Right cardiac atrium (tissue), 5 donors: ENCODE measurements around the gene PFN4. TPM values are rescaled to one million over a fixed set of nuclear protein-coding genes. Genes with fewer than 3 reads are reported as not detected.
"Not testable (repeated sequence)": the region's sequence is repeated elsewhere in the genome, so short reads cannot be mapped to it uniquely, and the experiment has no call there.

Source experiments
- ATAC-seq, 2 donors: fragments of 200-7000 bp; cut with Tn5 transposase; one replicate each; pipeline versions ENCODE4 v1.8.0 to v1.9.1; 2020; ENCODE audit warnings: moderate library complexity in 2 of 2, mild to moderate bottlenecking in 1 of 2
- DNase-seq, 3 donors: peaks; one replicate each; pipeline ENCODE4 v3.0.0-alpha.2; 2020
- H3K27ac ChIP-seq: one replicate; pipeline ENCODE4 v1.5.1; 2013; ENCODE audit warnings: mild to moderate bottlenecking, low read length, control low read depth, moderate library complexity
- H3K27me3 ChIP-seq: one replicate; pipeline ENCODE4 v1.6.1; 2013; ENCODE audit not compliant: control insufficient read depth, insufficient read depth
- H3K4me1 ChIP-seq: one replicate; pipeline ENCODE4 v1.6.1; 2013; ENCODE audit warnings: low read length; ENCODE audit not compliant: control insufficient read depth, insufficient read depth
- H3K4me3 ChIP-seq: one replicate; pipeline ENCODE4 v1.5.1; 2013; ENCODE audit warnings: low read length, control low read depth
- H3K9me3 ChIP-seq: one replicate; pipeline ENCODE4 v1.6.1; 2013; ENCODE audit warnings: low read length; ENCODE audit not compliant: control insufficient read depth
- WGBS: extraction: QIAGEN DNeasy Blood & Tissue Kit; methylation state at CpG from one replicate; pipeline ENCODE4 v1.1.7; 2013; 5-methylcytosine and 5-hydroxymethylcytosine counted together
- intact Hi-C, 4 donors: fragments of 100-400 bp; cut with DNase I; formaldehyde crosslinking; loops; one replicate each; pipeline versions ENCODE4 v1.11.0 to v1.14.0; 2022 to 2023
- polyA plus RNA-seq: library from polyadenylated mRNA; stranded (reverse); fragments of 200-250 nt; gene quantifications from one replicate; pipeline ENCODE4 v1.2.3, GENCODE V29; 2013
- total RNA-seq, 4 donors: library from RNA; stranded (reverse); fragmentation: NEBNext Ultra II Directional; extraction: Animal tissue kit (Norgen Biotek cat#: 25700); gene quantifications; one replicate each; pipeline ENCODE4 v1.2.1, GENCODE V29; 2021
- donor health status: healthy with polysubstance abuse.
- donor health status: DM: no; HTN: yes; CAD: no.
- donor health status: DM: no; HTN: no; CAD: no.
- donor health status: DM: no; HTN: yes; CAD: no; lungs with severe emphysema.
- donor health status: DM: yes; HTN: yes; CAD: no.

Gene PFN4
- total and polyA plus RNA-seq, 5 donors, result 0.83 to 2.8 (median 1.5) TPM; not detected in 1

DNA sequence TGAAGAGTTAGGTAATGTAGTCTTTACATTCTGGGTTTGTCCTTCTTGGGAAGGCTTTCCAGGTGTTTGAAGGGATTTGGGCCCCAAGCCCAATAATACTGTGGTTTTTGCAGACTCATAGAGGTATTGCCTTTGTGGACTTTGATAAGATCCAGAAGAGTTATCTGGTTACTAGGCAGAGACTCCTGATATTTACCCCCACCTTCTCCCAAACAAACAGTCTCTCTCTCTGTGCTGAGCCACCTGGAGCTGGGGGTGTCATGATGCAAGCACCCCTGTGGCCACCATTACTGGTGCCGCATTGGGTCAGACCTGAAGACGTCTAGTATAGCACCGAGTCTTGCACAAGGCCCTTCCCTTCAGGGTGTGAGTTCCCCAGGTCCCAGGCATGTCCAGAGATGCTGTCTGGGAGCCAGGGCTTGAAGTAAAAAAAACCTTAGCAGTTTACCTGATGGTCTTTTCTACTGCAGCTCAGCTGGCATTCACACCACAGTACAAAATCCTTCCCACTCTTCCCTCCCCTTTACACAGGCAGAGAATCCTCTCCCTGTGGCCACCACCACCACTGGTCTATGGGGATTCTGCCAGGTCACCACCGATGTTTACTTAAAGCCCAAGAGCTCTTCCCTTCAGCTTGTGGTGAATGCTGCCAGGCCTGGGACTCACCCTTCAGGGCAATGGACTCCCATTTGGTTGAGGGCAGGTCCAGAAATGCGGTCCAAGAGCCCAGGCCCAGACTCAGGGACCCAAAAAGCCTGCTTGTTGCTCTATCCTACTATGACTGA is 29.5 kb upstream of the PFN4 start:
- Histone ChIP-seq H3K4me3 (no peak overlapping the region), H3K27ac (no peak overlapping the region), H3K9me3 (no peaks in the 10 kb centered on the region), H3K4me1 (no peaks in the 10 kb centered on the region), H3K27me3 (no peaks in the 10 kb centered on the region)
- WGBS, result 96% methylated on average over 5 of the region's 5 CpGs
- intact Hi-C loops, result no loop called here
- ATAC-seq, result no peak
- no peak for DNase-seq

DNA sequence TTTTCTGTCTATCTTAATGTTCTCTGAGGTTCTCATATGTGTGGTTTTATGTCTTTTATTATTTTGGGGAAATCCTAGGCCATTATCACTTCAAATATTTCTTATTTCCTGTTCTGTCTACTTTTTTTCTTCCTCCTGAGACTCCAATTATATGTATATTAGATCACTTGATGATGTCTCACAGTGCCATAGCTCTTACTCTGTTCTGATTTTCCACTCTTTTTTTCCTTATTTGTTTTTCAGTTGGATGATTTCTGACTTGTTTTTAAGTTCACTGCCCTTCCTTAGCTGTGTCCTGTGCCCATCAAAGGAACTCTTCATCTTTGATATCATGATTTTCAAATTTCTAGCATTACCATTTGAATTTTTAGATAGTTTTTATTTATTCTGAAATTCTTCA is 24.2 kb upstream of the PFN4 start:
- no peak for ATAC-seq
- DNase-seq, result no peak
- intact Hi-C loops, result no loop called here
- H3K4me3 ChIP-seq, result no peak overlapping the region
- H3K4me1 ChIP-seq, result no peaks in the 10 kb centered on the region
- no peaks in the 10 kb centered on the region for H3K9me3 ChIP-seq
- no peaks in the 10 kb centered on the region for H3K27me3 ChIP-seq
- no peak overlapping the region for H3K27ac ChIP-seq

DNA sequence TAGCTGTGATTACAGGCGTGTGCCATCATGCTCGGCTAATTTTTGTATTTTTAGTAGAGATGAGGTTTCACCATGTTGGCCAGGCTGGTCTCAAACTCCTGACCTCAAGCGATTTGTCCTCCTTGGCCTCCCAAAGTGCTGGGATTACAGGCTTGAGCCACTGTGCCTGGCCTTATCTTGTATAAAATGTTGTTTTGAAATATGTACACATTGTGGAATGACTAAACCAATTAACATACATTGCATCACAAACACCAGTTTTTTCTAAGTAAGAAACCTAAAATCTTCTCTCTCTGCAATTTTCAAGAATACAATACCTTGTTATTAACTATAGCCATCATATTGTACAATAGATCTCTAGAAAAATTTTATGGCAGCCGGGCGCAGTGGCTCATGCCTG is 17.2 kb upstream of the PFN4 start:
- H3K27me3 ChIP-seq, H3K9me3 ChIP-seq, H3K4me1 ChIP-seq, H3K4me3 ChIP-seq, intact Hi-C loops, H3K27ac ChIP-seq, DNase-seq, ATAC-seq: not testable (repeated sequence)
- WGBS, result 94% methylated on average over 5 of the region's 5 CpGs

DNA sequence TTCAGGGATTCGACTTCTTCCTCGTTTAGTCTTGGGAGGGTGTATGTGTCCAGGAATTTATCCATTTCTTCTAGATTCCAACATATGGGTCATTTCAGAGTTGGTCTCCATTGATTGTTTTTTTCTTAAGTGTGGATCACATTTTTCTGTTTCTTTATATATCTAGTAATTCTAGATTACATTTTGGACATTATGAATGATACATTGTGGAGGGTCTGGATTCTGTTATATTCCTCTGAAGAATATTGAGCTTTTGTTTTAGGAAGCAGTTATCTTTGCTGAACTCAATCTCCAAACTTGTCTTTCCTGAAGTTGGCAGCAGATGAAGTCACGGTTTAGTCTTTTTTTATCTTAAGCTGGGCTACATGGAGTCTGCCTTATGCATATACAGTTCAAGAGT is 9.4 kb upstream of the PFN4 start:
- H3K4me1 ChIP-seq, result no peaks in the 10 kb centered on the region
- H3K9me3 ChIP-seq, result no peaks in the 10 kb centered on the region
- H3K27ac ChIP-seq, result no peak overlapping the region
- WGBS, result 95% methylated on average over 3 of the region's 3 CpGs
- H3K4me3 ChIP-seq, result no peak overlapping the region
- ATAC-seq (no peak), DNase-seq (no peak)
- intact Hi-C loops, result no loop called here
- no peaks in the 10 kb centered on the region for H3K27me3 ChIP-seq

DNA sequence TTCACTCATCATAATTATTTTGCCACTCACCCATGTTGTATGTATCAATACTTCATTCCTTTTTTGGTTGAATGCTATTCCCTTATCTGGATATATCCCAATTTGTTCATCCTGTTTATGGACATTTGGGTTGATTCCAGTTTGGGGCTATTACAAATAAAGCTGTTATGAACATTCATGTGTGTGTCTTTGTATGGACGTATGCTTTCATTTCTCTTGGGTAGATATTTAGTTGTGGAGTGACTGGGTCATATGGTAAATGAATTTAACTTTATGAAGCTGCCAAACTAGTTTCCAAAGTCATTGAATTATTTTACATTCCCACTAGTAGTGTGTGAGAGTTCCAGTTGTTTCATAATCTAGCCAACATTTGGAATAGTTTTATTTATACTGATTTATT is 2.8 kb upstream of the PFN4 start:
- ATAC-seq, result no peak
- Histone ChIP-seq H3K27me3 (no peaks in the 10 kb centered on the region), H3K9me3 (no peaks in the 10 kb centered on the region), H3K4me3 (no peak overlapping the region), H3K4me1 (peaks cover 2% of the 10 kb centered on the region), H3K27ac (no peak overlapping the region)
- WGBS, result 44% methylated on average over 1 of the region's 1 CpG
- DNase-seq, result no peak
- intact Hi-C loops, result no loop called here

- H3K4me3 ChIP-seq, result peak overlapping the region; percentile 60
- ATAC-seq (peak; percentile 3 to 8), DNase-seq (no peak)
- peaks cover 2% of the 10 kb centered on the region for H3K4me1 ChIP-seq
- peak overlapping the region; percentile 94 for H3K27ac ChIP-seq
- no peaks in the 10 kb centered on the region for H3K27me3 ChIP-seq
- no peaks in the 10 kb centered on the region for H3K9me3 ChIP-seq
- intact Hi-C loops, result no loop called here
- 8% methylated on average over 9 of the region's 9 CpGs for WGBS
Observed at GRCh38 chr2:24123922-24124580, 917 bp upstream of the PFN4 start.

GRCh38 chr2:24122366-24123194 is 554 bp downstream of the PFN4 start:
- H3K9me3 ChIP-seq, result no peaks in the 10 kb centered on the region
- peak overlapping the region; percentile 85 for H3K27ac ChIP-seq
- peak overlapping the region; percentile 60 for H3K4me3 ChIP-seq
- 8% methylated on average over 15 of the region's 15 CpGs for WGBS
- no peaks in the 10 kb centered on the region for H3K27me3 ChIP-seq
- peaks cover 2% of the 10 kb centered on the region for H3K4me1 ChIP-seq
- intact Hi-C loops, result no loop called here
- no peak for ATAC-seq
- no peak for DNase-seq

- H3K27me3 ChIP-seq, result no peaks in the 10 kb centered on the region
- ATAC-seq (no peak), DNase-seq (no peak)
- H3K9me3 ChIP-seq, result no peaks in the 10 kb centered on the region
- intact Hi-C loops, result no loop called here
- no peak overlapping the region for H3K27ac ChIP-seq
- H3K4me3 ChIP-seq, result no peak overlapping the region
- 54% methylated on average over 4 of the region's 4 CpGs for WGBS
- H3K4me1 ChIP-seq, result peaks cover 2% of the 10 kb centered on the region
Observed at GRCh38 chr2:24121469-24121868, 1.7 kb downstream of the PFN4 start.

GRCh38 chr2:24121066-24121465 is 2.1 kb downstream of the PFN4 start:
- no peak overlapping the region for H3K27ac ChIP-seq
- H3K4me3 ChIP-seq, result no peak overlapping the region
- no peaks in the 10 kb centered on the region for H3K9me3 ChIP-seq
- no peak for ATAC-seq
- no peak for DNase-seq
- intact Hi-C loops, result no loop called here
- H3K27me3 ChIP-seq, result no peaks in the 10 kb centered on the region
- 64% methylated on average over 5 of the region's 5 CpGs for WGBS
- H3K4me1 ChIP-seq, result peaks cover 2% of the 10 kb centered on the region

- Histone ChIP-seq H3K27me3 (no peaks in the 10 kb centered on the region), H3K9me3 (no peaks in the 10 kb centered on the region), H3K4me1 (no peaks in the 10 kb centered on the region), H3K4me3 (no peak overlapping the region), H3K27ac (no peak overlapping the region)
- no peak for DNase-seq
- 76% methylated on average over 1 of the region's 1 CpG for WGBS
- intact Hi-C loops, result no loop called here
- no peak for ATAC-seq
Observed at GRCh38 chr2:24117902-24118301, 5.2 kb downstream of the PFN4 start.

- Histone ChIP-seq H3K27ac (no peak overlapping the region), H3K4me1 (no peaks in the 10 kb centered on the region), H3K4me3 (no peak overlapping the region), H3K27me3 (no peaks in the 10 kb centered on the region), H3K9me3 (no peaks in the 10 kb centered on the region)
- DNase-seq (no peak), ATAC-seq (no peak)
- intact Hi-C loops, result no loop called here
- 36% methylated on average over 2 of the region's 2 CpGs for WGBS
Observed at GRCh38 chr2:24115057-24115456, 8.1 kb downstream of the PFN4 start.
